H9 (cell line): ENCODE data around the gene LENG1. TPM values are rescaled to one million over a fixed set of nuclear protein-coding genes. Genes with fewer than 3 reads are reported as not detected.

ENCODE experiments used
- DNase-seq: peaks from one replicate; pipeline ENCODE4 v3.0.0-alpha.2; 2017
- H2AFZ ChIP-seq: one replicate; pipeline ENCODE4 v1.6.1; 2013; ENCODE audit warnings: mild to moderate bottlenecking, low read length, control low read depth, moderate library complexity
- H2AK5ac ChIP-seq: 2 replicates; pipeline ENCODE4 v1.6.1; 2013; ENCODE audit warnings: low read length, control low read depth, mixed read lengths; ENCODE audit not compliant: insufficient read length
- H2BK120ac ChIP-seq: one replicate; pipeline ENCODE4 v1.6.1; 2013; ENCODE audit warnings: low read depth, mild to moderate bottlenecking, low read length, control low read depth, inconsistent platforms; ENCODE audit not compliant: poor library complexity, severe bottlenecking
- H2BK12ac ChIP-seq: 2 replicates; pipeline ENCODE4 v1.6.1; 2013; ENCODE audit warnings: low read length, control low read depth, mixed read lengths, low read depth; ENCODE audit not compliant: insufficient read length
- H2BK15ac ChIP-seq: 2 replicates; pipeline ENCODE4 v1.6.1; 2013; ENCODE audit warnings: low read depth, low read length, control low read depth
- H2BK20ac ChIP-seq: one replicate; pipeline ENCODE4 v1.6.1; 2013; ENCODE audit warnings: low read depth, mild to moderate bottlenecking, low read length, control low read depth, inconsistent platforms; ENCODE audit not compliant: poor library complexity, severe bottlenecking
- H2BK5ac ChIP-seq: 2 replicates; pipeline ENCODE4 v1.6.1; 2013; ENCODE audit warnings: low read length, control low read depth, mixed read lengths; ENCODE audit not compliant: insufficient read length
- H3K14ac ChIP-seq: 2 replicates; pipeline ENCODE4 v1.6.1; 2013; ENCODE audit warnings: low read length, control low read depth; ENCODE audit not compliant: insufficient read depth
- H3K18ac ChIP-seq: 2 replicates; pipeline ENCODE4 v1.6.1; 2013; ENCODE audit warnings: low read depth, mild to moderate bottlenecking, mixed read lengths, low read length, control low read depth; ENCODE audit not compliant: insufficient read length
- H3K23ac ChIP-seq: 2 replicates; pipeline ENCODE4 v1.6.1; 2013; ENCODE audit warnings: low read length, control low read depth, mixed read lengths, low read depth; ENCODE audit not compliant: insufficient read length
- H3K23me2 ChIP-seq: 2 replicates; pipeline ENCODE4 v1.6.1; 2013; ENCODE audit warnings: low read depth, mild to moderate bottlenecking, mixed read lengths, low read length, control low read depth; ENCODE audit not compliant: insufficient read length, poor library complexity, severe bottlenecking
- H3K27ac ChIP-seq: 2 replicates; pipeline ENCODE4 v1.5.1; 2013; ENCODE audit warnings: low read length, control low read depth, mixed read lengths, low read depth; ENCODE audit not compliant: insufficient read length
- H3K27me3 ChIP-seq: 2 replicates; pipeline ENCODE4 v1.6.1; 2013; ENCODE audit warnings: low read length, control low read depth, inconsistent platforms; ENCODE audit not compliant: insufficient read depth
- H3K4ac ChIP-seq: 2 replicates; pipeline ENCODE4 v1.6.1; 2013; ENCODE audit warnings: low read depth, mild to moderate bottlenecking, control low read depth, inconsistent platforms, low read length, moderate library complexity
- H3K4me1 ChIP-seq: 2 replicates; pipeline ENCODE4 v1.6.1; 2013; ENCODE audit warnings: low read length, control low read depth, inconsistent platforms; ENCODE audit not compliant: insufficient read depth
- H3K4me2 ChIP-seq: 2 replicates; pipeline ENCODE4 v1.6.1; 2013; ENCODE audit warnings: low read length, control low read depth, mixed read lengths; ENCODE audit not compliant: insufficient read length, insufficient read depth
- H3K56ac ChIP-seq: 2 replicates; pipeline ENCODE4 v1.6.1; 2013; ENCODE audit warnings: low read depth, mild to moderate bottlenecking, mixed read lengths, low read length, control low read depth; ENCODE audit not compliant: insufficient read length
- H3K79me1 ChIP-seq: 2 replicates; pipeline ENCODE4 v1.6.1; 2013; ENCODE audit warnings: low read depth, mild to moderate bottlenecking, moderate library complexity, low read length, control low read depth, inconsistent platforms; ENCODE audit not compliant: insufficient read depth, poor library complexity, severe bottlenecking
- H3K79me2 ChIP-seq: 2 replicates; pipeline ENCODE4 v1.6.1; 2013; ENCODE audit warnings: low read length, control low read depth, inconsistent platforms; ENCODE audit not compliant: insufficient read depth
- H3K9ac ChIP-seq: 2 replicates; pipeline ENCODE4 v1.6.1; 2013; ENCODE audit warnings: low read length, control low read depth, mixed read lengths; ENCODE audit not compliant: insufficient read length; ENCODE audit errors: extremely low read depth
- H3K9me3 ChIP-seq: one replicate; pipeline ENCODE4 v1.6.1; 2013; ENCODE audit warnings: low read depth, low read length, inconsistent platforms; ENCODE audit not compliant: control insufficient read depth
- H3T11ph ChIP-seq: one replicate; pipeline ENCODE4 v1.6.1; 2013; ENCODE audit warnings: mild to moderate bottlenecking, low read length, control low read depth, inconsistent platforms
- H4K20me1 ChIP-seq: one replicate; pipeline ENCODE4 v1.6.1; 2013; ENCODE audit not compliant: control insufficient read depth, insufficient read length, insufficient read depth
- H4K5ac ChIP-seq: 2 replicates; pipeline ENCODE4 v1.6.1; 2013; ENCODE audit warnings: low read depth, mild to moderate bottlenecking, mixed read lengths, low read length, control low read depth; ENCODE audit not compliant: insufficient read length
- H4K8ac ChIP-seq: replicated peaks from 2 replicates; pipeline ENCODE4 v1.6.1; 2013; ENCODE audit warnings: low read length, control low read depth, mixed read lengths, low read depth; ENCODE audit not compliant: insufficient read length
- H4K91ac ChIP-seq: 2 replicates; pipeline ENCODE4 v1.6.1; 2013; ENCODE audit warnings: low read depth, mild to moderate bottlenecking, moderate library complexity, mixed read lengths, low read length, control low read depth; ENCODE audit not compliant: insufficient read length
- H3K27ac Mint-ChIP-seq, 3 experiments: 2 replicates in 2 of 3; 3 replicates in 1 of 3; pipeline ENCODE4 v1.8.0; 2020 to 2021; ENCODE audit warnings: mixed read lengths in 3 of 3, mild to moderate bottlenecking in 1 of 3, moderate library complexity in 1 of 3
- H3K27me3 Mint-ChIP-seq: 2 replicates; pipeline ENCODE4 v1.8.0; 2021; ENCODE audit warnings: low read depth, mild to moderate bottlenecking, moderate library complexity, mixed read lengths
- H3K36me3 Mint-ChIP-seq, 3 experiments: 2 replicates in 2 of 3; 3 replicates in 1 of 3; pipeline ENCODE4 v1.8.0; 2020 to 2021; ENCODE audit warnings: low read depth in 3 of 3, mixed read lengths in 3 of 3; ENCODE audit not compliant: insufficient read depth in 1 of 3
- H3K4me1 Mint-ChIP-seq, 2 experiments: 2 replicates each; pipeline ENCODE4 v1.8.0; 2020; ENCODE audit warnings: mixed read lengths in 2 of 2
- H3K4me3 Mint-ChIP-seq, 2 experiments: 2 replicates in 1 of 2; 3 replicates in 1 of 2; pipeline ENCODE4 v1.8.0; 2020 to 2021; ENCODE audit warnings: mild to moderate bottlenecking in 2 of 2, mixed read lengths in 2 of 2, moderate library complexity in 1 of 2
- H3K9me3 Mint-ChIP-seq, 2 experiments: 2 replicates in 1 of 2; 3 replicates in 1 of 2; pipeline ENCODE4 v1.8.0; 2020; ENCODE audit warnings: mild to moderate bottlenecking in 2 of 2, mixed read lengths in 2 of 2, moderate library complexity in 1 of 2
- CTCF ChIP-seq: fragments of 200-600 bp; sonication (generic); conservative IDR thresholded peaks from 3 replicates; pipeline ENCODE4 v1.8.0; 2021; ENCODE audit warnings: antibody characterized with exemption, mild to moderate bottlenecking
- WGBS: extraction: QIAGEN DNeasy Blood & Tissue Kit; methylation state at CpG from one replicate; pipeline ENCODE4 v1.1.7; 2013; ENCODE audit warnings: missing lambda C conversion rate, low lambda C conversion rate, mixed read lengths; ENCODE audit not compliant: insufficient read length; ENCODE audit errors: extremely low coverage; 5-methylcytosine and 5-hydroxymethylcytosine counted together
- total RNA-seq: library from RNA; stranded (reverse); gene quantifications from 2 replicates; pipeline ENCODE4 v1.2.1, GENCODE V29; 2021

Gene LENG1
- total RNA-seq, 1 experiment from 2014 or later, result 7.1 TPM

- no peak overlapping the region for H3K4me2 ChIP-seq
These were observed 7.3 kb downstream of the LENG1 start for GRCh38 chr19:54152267-54152666.

More at GRCh38 chr19:54152267-54152666, 7.3 kb downstream of the LENG1 start:
- Mint-ChIP-seq H3K9me3 (no peaks in the 10 kb centered on the region), H3K4me3 (no peak overlapping the region), H3K27ac (no peak overlapping the region), H3K36me3 (peaks cover 53 to 90% (median 87%) of the 10 kb centered on the region in 3 experiments), H3K27me3 (no peaks in the 10 kb centered on the region; the same call in 1 of the 2 replicates), H3K4me1 (no peaks in the 10 kb centered on the region)
- Histone ChIP-seq H2AK5ac (no peak overlapping the region), H3K4me1 (no peaks in the 10 kb centered on the region), H2BK12ac (no peak overlapping the region), H2AFZ (no peak overlapping the region), H2BK15ac (no peak overlapping the region), H3K14ac (no peak overlapping the region), H2BK20ac (no peak overlapping the region), H4K5ac (no peak overlapping the region), H4K8ac (no peak overlapping the region), H2BK5ac (no peak overlapping the region), H3K23me2 (no peaks in the 10 kb centered on the region), H3K4ac (no peak overlapping the region), H3K9me3 (no peaks in the 10 kb centered on the region), H3K9ac (no peak overlapping the region), H3K27me3 (no peaks in the 10 kb centered on the region), H4K91ac (no peak overlapping the region), H2BK120ac (no peak overlapping the region), H3K56ac (no peak overlapping the region), H3K18ac (no peak overlapping the region), H3K79me1 (no peaks in the 10 kb centered on the region), H3K23ac (no peak overlapping the region), H3K27ac (no peak overlapping the region), H4K20me1 (no peaks in the 10 kb centered on the region), H3K79me2 (no peaks in the 10 kb centered on the region), H3T11ph (no peak overlapping the region)
- no peak for DNase-seq
- WGBS, result no CpG with 5 or more reads among the region's 12 CpGs
- no peak for TF ChIP-seq CTCF
